HG03439 (cell line): ENCODE measurements around the gene CADPS2.
"Not testable (repeated sequence)": the region's sequence is repeated elsewhere in the genome, so short reads cannot be mapped to it uniquely, and the experiment has no call there.

Experiments used
- ATAC-seq: cut with Tn5 transposase; IDR thresholded peaks from one replicate; pipeline ENCODE4 v1.9.1; 2021; ENCODE audit warnings: mild to moderate bottlenecking, moderate library complexity; ENCODE audit not compliant: unreplicated experiment

Gene CADPS2

GRCh38 chr7:122850528-122850927 is 35.7 kb downstream of the CADPS2 start:
- no peak for ATAC-seq

DNA sequence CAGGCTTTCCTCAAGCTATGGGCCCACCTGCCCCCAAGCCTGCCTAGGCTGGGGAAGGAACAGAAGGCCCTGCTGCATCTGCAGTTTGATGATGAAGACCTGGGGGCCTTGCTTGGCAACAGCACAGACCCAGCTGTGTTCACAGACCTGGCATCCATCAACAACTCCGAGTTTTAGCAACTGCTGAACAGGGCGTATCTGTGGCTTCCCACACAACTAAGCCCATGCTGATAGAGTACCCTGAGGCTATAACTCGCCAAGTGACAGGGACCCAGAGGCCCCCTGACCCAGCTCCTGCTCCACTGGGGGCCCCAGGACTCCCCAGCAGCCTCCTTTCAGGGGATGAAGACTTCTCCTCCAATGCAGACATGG is 36.3 kb downstream of the CADPS2 start:
- ATAC-seq, result no peak

- no peak for ATAC-seq
Measured at GRCh38 chr7:122849322-122849956, 36.8 kb downstream of the CADPS2 start.

DNA sequence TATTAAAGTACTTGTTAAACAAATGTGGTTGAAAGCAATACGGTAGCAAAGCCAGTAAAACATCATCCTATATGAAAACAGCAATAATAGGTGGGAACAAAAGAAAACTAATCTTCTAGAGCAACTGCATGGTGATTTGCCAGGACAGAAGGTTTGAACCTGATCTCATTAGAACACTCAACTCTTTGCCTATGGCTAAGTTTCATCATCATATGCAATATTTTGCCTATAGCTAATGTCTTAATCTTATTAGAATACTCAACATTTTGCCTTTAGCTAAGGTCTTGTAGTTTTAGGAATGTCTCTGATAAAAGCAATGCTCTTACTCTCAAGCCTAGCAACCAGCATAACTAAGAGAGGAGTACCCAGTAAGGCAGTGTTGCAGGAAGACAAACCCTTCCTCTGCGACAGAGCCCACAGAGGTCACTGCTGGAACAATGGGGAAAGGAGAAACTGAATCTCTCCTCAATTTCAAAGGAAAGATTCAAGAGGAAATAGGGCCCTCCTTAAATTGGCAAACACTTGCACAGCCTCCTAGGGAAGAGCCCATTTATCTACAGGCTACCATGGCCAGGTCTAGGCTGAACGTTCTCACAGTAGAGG is 38.3 kb downstream of the CADPS2 start:
- ATAC-seq, result no peak

- ATAC-seq, result no peak
Measured at GRCh38 chr7:122846591-122846990, 39.7 kb downstream of the CADPS2 start.

GRCh38 chr7:122845286-122845685 is 41.0 kb downstream of the CADPS2 start:
- no peak for ATAC-seq

DNA sequence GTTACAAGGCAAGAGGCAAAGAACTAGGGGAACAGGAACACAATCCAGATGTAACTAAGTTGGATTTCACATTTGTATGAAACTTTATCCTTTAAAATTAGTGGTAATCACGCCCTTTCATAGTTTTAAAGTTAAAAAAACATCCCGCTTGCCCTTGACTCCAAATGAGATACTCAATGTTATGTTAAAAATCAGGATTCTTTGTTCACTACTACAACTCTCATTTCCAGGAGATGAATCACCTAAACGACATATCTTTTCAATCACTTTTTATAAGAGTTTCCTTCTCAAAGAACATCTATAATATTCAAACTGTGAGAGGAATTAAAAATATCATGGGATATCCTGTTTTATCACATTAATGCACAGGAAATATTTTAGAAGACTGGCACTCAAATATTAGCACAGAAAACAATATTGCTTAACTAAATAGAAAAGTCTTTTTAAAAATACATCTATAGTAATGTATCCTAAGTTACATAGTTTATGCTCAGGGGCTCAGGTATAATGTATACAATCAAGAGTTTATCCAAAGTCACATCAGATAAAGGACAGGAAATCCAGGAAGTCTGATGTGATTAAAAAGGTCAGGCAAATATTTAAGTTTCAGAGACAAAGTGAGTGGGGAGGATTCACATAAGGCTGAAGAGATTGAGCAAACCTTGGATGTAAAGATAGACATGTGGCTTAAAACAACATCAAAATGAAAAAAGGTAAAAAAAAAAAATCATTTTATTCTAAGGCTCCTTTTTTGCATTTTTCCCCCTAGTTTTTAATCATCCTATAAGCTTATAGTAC is 41.9 kb downstream of the CADPS2 start:
- no peak for ATAC-seq

DNA sequence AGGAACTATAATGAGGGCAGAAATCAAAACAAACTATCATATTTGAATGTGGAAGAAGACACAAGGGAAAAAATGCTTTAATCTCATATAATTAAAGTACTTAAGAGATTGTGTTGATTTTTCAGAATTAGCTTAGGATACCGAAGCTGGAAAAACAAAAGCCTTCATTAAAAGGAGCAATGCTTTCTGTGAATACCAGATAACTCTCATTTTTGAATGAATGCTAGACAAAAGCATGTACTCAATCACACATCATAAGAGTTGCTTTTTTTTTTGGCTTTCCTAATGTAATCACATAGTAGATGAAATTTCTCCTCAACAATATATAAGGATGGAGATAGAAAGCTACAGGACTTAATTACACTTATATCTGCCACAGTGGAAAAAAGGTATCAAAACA is 43.3 kb downstream of the CADPS2 start:
- ATAC-seq, result no peak

GRCh38 chr7:122836286-122836685 is 50.0 kb downstream of the CADPS2 start:
- ATAC-seq, result not testable (repeated sequence)

DNA sequence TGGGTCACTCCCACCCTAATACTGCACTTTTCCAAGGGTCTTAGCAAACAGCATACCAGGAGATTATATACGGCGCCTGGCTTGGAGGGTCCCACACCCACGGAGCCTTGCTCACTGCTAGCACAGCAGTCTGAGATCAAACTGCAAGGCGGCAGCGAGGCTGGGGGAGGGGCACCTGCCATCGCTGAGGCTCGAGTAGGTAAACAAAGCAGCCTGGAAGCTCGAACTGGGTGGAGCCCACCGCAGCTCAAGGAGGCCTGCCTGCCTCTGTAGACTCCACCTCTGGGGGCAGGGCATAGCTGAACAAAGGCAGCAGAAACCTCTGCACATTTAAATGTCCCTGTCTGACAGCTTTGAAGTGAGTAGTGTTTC is 51.7 kb downstream of the CADPS2 start:
- ATAC-seq, result not testable (repeated sequence)

GRCh38 chr7:122833888-122834570 is 52.2 kb downstream of the CADPS2 start:
- no peak for ATAC-seq

DNA sequence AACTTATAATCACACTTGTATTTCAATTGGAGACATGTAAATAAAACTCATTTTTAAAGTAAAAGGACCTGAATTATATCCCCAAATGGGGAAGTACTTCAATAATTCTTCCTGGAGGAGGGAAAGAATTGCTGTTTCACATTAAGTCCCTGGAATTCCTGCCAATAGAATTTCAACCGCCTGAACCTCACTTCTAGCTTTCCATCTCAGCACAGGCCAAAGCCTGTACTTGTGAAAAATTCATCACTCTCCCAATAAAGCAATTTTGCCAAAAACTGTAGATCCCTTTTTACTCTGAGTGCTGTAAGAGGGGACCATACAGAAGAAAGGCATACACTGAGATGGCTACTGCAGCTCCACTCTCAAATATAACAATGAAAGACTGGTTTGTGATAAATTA is 54.8 kb downstream of the CADPS2 start:
- no peak for ATAC-seq

- ATAC-seq, result no peak
Measured at GRCh38 chr7:122829962-122830361, 56.3 kb downstream of the CADPS2 start.

DNA sequence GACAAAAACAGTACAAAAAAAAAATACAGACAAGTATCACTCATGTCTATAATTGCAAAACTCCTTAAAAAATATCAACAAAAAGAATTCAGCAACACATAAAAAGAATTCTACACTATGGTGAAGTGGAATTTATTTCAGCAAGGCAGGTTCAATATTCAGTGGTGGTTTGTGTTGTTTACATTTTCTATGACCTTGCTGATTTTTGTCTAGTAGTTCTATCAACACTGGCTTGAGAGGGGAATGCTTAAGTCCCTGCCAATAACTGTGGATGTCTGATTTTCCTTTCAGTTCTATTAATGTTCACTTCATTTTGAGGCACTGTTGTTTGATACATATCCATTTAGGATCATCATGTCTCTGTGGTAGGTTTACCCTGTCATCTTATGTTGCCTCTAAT is 58.5 kb downstream of the CADPS2 start:
- no peak for ATAC-seq

DNA sequence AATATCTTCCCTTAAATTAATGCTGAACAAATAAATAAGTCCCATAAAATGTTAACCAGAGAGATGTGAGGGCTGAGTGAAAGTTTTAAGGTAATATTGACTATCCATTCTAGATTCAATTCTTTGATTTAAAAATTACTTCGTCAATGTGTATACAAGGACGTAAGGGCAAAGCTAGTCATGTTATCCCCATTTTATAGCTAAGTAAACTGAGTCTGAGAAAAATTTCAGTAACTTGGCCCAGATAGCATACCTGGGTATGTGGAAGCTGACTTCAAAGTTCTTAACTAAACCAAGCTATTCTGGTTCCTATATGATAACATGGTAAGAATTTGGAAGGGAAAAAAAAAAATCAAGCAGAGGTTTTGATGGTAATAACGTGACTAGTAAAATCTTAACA is 72.4 kb downstream of the CADPS2 start:
- ATAC-seq, result no peak

GRCh38 chr7:122803851-122804250 is 82.4 kb downstream of the CADPS2 start:
- no peak for ATAC-seq

DNA sequence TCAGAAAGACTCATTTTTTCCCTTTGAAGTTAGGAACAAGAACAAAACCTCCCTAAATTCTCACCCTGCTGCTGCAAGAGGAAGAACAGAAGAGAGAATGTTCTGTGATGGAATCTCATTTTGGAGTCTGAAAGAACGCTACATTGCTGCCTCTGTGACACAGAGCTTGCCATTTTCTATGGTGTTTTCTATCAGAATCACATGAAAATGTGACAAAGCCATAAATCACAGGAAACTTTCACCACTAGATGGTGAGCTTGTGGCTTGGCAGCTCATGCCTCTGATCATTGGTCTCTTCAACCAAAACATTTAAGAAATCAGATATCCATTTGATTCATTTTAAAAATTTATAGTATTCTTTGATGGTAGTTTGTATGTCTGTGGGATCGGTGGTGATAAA is 82.9 kb downstream of the CADPS2 start:
- no peak for ATAC-seq

DNA sequence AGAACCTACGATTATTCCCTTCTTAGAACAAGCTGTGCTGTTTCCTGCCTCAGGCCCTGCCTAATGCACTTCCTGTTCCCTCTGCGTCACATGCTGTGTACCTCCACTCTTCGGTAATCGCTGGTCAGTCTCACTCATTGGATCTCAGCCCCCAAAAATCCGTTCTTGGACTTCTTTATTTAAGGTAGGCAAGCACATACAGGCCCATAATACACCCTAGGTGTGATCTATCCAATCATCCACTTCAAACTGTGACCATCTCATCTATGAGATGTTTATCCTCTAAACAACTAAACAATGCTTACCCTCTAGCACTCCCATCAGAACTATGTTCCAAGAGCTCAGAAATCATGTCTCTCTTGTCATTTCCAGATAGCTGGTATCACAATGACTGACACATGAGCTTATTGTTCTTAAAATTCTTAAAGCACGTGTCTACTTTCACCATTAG is 83.9 kb downstream of the CADPS2 start:
- no peak for ATAC-seq

DNA sequence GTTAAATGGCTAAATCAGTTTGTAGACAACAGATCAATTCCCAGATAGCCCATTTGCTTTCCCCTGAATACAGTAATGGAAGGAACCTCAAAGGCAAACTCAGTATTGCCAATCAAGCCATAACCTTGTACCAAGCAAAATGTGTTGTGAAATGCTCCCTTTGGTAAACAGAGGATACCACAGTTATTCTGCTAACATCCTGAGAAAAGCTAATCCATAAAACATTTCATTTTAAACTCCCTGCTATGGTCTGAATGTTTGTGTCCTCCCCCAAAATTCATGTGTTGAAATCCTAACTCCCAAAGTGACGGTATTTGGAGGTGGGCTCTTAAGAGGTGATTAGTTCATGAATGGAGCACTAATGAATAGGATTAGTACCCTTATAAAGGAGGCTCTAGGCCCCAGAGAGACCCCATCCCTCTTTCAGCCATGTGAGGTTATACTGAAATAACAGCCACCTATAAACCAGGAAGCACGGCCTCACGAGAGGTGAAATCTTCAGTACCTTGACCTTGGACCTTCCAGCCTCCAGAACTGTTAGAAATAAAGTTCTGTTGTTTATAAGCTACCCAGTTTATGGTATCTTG is 94.2 kb downstream of the CADPS2 start:
- no peak for ATAC-seq

DNA sequence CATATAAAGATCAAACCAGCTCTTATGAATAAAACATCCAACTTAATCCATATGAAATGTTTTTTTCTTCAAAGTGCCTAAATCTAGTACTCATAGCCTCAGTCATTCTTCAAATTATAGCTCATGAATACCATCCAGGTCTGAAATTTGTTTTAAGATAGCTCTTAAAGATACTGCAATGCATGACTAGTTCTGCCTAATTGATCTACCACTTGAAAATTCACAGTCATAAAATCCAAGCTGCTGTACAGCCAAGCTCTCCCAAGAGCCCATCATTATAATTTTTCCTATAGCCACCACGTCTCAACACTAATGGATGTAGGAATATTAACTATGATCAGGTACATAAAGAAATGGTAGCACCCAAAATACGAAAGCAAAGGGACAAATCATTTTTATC is 95.7 kb downstream of the CADPS2 start:
- ATAC-seq, result no peak

- ATAC-seq, result no peak
Measured at GRCh38 chr7:122790132-122790531, 96.1 kb downstream of the CADPS2 start.
